GM12873 (cell line): ENCODE data around the gene CYB561A3.

Source experiments
- TF ChIP-seq, protein P1 (sequence below): IDR thresholded peaks from 2 replicates; pipeline ENCODE4 v1.5.1; 2012; ENCODE audit warnings: low read depth, mild to moderate bottlenecking, moderate library complexity, low read length, control low read depth; ENCODE audit not compliant: insufficient read depth; ENCODE audit errors: missing control alignments

CYB561A3 gene

DNA sequence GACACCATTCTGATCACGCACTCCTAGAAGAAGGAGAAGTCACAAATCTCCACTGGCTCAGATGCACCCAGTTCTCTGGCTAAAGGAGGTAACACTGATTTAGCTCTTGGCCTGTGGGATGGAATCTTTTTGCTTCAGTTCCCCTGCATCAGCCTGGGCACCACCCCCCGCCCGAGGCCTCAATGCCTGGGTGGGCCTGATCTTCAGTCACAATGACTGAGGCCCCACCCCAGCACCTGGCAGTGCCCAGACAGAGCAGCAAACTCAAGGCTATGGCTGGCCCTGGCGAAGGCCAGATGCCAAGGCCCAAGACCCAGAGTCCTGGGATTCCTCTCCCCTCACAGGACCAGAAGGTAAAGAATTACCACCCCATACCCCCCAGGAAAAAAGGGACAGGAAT, 5.0 kb downstream of the CYB561A3 start:
- TF ChIP-seq, protein P1, sequence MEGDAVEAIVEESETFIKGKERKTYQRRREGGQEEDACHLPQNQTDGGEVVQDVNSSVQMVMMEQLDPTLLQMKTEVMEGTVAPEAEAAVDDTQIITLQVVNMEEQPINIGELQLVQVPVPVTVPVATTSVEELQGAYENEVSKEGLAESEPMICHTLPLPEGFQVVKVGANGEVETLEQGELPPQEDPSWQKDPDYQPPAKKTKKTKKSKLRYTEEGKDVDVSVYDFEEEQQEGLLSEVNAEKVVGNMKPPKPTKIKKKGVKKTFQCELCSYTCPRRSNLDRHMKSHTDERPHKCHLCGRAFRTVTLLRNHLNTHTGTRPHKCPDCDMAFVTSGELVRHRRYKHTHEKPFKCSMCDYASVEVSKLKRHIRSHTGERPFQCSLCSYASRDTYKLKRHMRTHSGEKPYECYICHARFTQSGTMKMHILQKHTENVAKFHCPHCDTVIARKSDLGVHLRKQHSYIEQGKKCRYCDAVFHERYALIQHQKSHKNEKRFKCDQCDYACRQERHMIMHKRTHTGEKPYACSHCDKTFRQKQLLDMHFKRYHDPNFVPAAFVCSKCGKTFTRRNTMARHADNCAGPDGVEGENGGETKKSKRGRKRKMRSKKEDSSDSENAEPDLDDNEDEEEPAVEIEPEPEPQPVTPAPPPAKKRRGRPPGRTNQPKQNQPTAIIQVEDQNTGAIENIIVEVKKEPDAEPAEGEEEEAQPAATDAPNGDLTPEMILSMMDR = no peak

DNA sequence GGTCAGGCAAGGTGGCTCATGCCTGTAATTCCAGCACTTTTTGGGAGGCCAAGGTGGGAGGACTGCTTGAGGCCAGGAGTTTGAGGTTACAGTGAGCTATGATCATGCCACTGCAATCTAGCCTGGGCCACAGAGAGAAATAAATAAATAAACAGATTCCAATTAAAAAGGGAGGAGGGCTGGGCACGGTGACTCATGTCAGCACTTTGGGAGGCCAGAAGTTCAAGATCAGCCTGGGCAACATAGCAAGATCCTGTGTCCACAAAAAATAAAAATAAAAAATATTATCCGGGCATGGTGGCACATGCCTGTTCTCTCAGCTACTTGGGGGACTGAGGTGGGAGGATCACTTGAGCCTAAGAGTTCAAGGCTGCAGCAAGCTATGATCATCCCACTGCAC, 7.5 kb downstream of the CYB561A3 start:
- TF ChIP-seq, protein P1 = no peak

DNA sequence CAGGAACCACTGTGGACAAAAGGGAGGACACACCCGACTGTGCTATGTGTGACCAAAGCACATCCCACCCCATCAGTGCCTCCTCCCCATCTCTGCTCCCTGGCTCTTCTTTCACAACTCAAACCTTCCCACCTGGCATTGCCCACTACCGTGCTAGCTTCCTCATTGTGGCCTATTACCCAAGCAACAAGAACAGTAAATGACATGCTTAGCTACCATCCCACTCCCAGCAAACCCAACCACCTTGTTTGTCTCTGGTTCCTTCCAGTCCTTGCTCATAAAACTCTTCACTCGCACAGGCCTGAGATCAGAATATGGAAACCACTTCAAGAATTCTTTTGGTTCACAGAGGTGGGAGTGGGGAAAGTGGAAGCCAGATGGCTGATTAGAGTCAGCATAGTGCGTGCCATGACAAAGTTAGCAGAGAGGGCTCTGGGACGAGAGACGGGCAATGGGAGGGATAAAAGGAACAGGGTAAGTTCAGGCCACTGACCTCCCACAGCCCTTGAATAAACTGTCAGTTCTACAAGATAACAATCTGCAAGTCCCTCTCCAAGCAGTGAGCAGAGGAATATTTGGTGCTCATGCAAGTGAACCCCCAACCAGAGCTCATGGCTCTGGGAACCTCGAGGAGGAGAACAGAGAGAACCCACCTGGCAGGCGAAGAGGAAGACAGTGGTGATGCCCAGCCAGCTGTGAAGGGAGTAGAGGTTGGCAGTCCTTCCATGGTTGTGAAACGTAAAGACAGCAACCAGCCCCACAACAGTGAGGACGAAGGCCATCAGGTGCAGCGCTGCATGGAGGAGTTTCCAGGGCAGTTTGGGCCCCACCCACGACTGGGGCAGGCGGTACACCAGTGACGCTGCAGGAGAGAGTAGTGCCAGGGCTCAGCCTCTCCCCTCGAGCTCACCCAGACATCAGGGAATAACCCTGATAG, 8.3 kb downstream of the CYB561A3 start:
- TF ChIP-seq, protein P1 = no peak

DNA sequence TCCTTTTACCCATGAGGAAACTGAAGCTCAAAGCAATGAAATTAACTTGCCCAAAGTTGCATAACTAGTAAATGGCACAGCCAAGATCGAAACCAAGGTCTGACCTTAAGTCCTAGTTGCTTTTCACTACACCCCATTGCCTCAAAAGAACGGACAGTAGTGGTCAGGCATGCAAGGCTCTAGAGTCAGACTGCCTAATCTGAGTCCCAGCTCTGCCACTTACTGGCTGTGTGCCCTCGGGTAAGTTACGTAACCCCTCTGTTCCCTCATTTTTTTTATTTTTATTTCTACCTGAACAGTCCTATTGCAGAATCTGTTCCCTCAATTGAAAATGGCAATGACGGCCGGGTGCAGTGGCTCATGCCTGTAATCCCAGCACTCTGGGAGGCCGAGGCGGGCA, 9.6 kb downstream of the CYB561A3 start:
- TF ChIP-seq, protein P1 = no peak

GRCh38 chr11:61350803-61351202, 10.9 kb downstream of the CYB561A3 start:
- TF ChIP-seq, protein P1 = no peak

- TF ChIP-seq, protein P1 = no peak
Measured at GRCh38 chr11:61350336-61350735, 11.3 kb downstream of the CYB561A3 start.

DNA sequence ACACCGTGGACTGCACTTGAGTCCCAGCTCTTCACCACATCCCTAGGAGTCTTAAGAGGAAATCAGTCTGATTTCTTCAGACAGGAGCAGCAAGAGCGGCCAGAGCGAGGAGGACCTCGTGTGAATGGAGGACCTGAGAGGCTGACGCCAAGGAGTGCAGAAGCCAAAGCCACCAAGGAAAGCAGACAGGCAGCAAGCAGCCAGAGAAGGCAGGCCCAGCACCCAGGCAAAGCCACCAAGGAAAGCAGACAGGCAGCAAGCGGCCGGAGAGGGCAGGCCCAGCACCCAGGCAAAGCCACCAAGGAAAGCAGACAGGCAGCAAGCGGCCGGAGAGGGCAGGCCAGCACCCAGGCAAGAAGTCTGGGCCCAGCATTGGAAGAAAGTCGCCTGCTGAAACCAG, 11.8 kb downstream of the CYB561A3 start:
- TF ChIP-seq, protein P1 = no peak
